Neuronal stem cell (in vitro differentiated cells): ENCODE data around the gene PLCH1.

Experiments
- DNase-seq: peaks from one replicate; pipeline ENCODE4 v3.0.0-alpha.2; 2013; ENCODE audit warnings: low spot score
- H2AFZ ChIP-seq: one replicate; pipeline ENCODE4 v1.6.1; 2013; ENCODE audit warnings: mild to moderate bottlenecking, low read length, inconsistent platforms
- H2AK5ac ChIP-seq: 2 replicates; pipeline ENCODE4 v1.6.1; 2013; ENCODE audit warnings: low read depth, mild to moderate bottlenecking, inconsistent platforms, low read length, moderate library complexity, mixed read lengths
- H2BK120ac ChIP-seq: 2 replicates; pipeline ENCODE4 v1.6.1; 2013; ENCODE audit warnings: low read depth, mild to moderate bottlenecking, inconsistent platforms, low read length, moderate library complexity, mixed read lengths
- H2BK12ac ChIP-seq: one replicate; pipeline ENCODE4 v1.6.1; 2013; ENCODE audit warnings: low read length, inconsistent platforms
- H2BK15ac ChIP-seq: 2 replicates; pipeline ENCODE4 v1.6.1; 2013; ENCODE audit warnings: mild to moderate bottlenecking, low read length, inconsistent platforms, mixed read lengths
- H2BK5ac ChIP-seq: one replicate; pipeline ENCODE4 v1.6.1; 2013; ENCODE audit warnings: inconsistent platforms, mild to moderate bottlenecking, low read length, moderate library complexity
- H3K14ac ChIP-seq: one replicate; pipeline ENCODE4 v1.6.1; 2013; ENCODE audit warnings: low read length, inconsistent platforms
- H3K18ac ChIP-seq: 2 replicates; pipeline ENCODE4 v1.6.1; 2013; ENCODE audit warnings: low read length, inconsistent platforms
- H3K23ac ChIP-seq: 2 replicates; pipeline ENCODE4 v1.6.1; 2013; ENCODE audit warnings: low read depth, mild to moderate bottlenecking, mixed read lengths, low read length, inconsistent platforms; ENCODE audit not compliant: poor library complexity
- H3K27ac ChIP-seq: replicated peaks from 3 replicates; pipeline ENCODE4 v1.5.1; 2013; ENCODE audit warnings: low read length, inconsistent platforms
- H3K27me3 ChIP-seq, 3 experiments: 2 replicates each; pipeline ENCODE4 v1.6.1; 2013; ENCODE audit warnings: low read length in 3 of 3, mild to moderate bottlenecking in 2 of 3, inconsistent platforms in 1 of 3, low read depth in 1 of 3, mixed read lengths in 1 of 3, moderate library complexity in 1 of 3; ENCODE audit not compliant: control insufficient read depth in 3 of 3, insufficient read depth in 3 of 3
- H3K36me3 ChIP-seq, 2 donors: replicated peaks in 1 of 2; 2 replicates each; pipeline ENCODE4 v1.6.1; 2013; ENCODE audit warnings: low read length in 2 of 2; ENCODE audit not compliant: control insufficient read depth in 2 of 2, insufficient read depth in 2 of 2
- H3K4ac ChIP-seq: 2 replicates; pipeline ENCODE4 v1.6.1; 2013; ENCODE audit warnings: inconsistent platforms, mild to moderate bottlenecking, low read length, moderate library complexity
- H3K4me1 ChIP-seq, 2 donors: 1 replicate in 1 of 2; 2 replicates in 1 of 2; pipeline ENCODE4 v1.6.1; 2013; ENCODE audit warnings: low read length in 2 of 2, low read depth in 1 of 2; ENCODE audit not compliant: control insufficient read depth in 2 of 2, insufficient read depth in 1 of 2
- H3K4me2 ChIP-seq: one replicate; pipeline ENCODE4 v1.6.1; 2013; ENCODE audit warnings: mild to moderate bottlenecking, low read length, inconsistent platforms; ENCODE audit not compliant: insufficient read depth, poor library complexity, severe bottlenecking
- H3K4me3 ChIP-seq, 2 donors: 2 replicates each; pipeline ENCODE4 v1.5.1; 2013; ENCODE audit warnings: low read length in 2 of 2, mild to moderate bottlenecking in 2 of 2, inconsistent platforms in 1 of 2, moderate library complexity in 1 of 2
- H3K79me1 ChIP-seq: one replicate; pipeline ENCODE4 v1.6.1; 2013; ENCODE audit warnings: low read depth, mild to moderate bottlenecking, inconsistent platforms, low read length, moderate library complexity
- H3K9ac ChIP-seq: one replicate; pipeline ENCODE4 v1.6.1; 2013; ENCODE audit warnings: mild to moderate bottlenecking, low read depth, low read length, inconsistent platforms; ENCODE audit not compliant: poor library complexity
- H3K9me3 ChIP-seq, 2 donors: replicated peaks in 1 of 2; 2 replicates each; pipeline versions ENCODE3 to v1.6.1; 2013; ENCODE audit warnings: low read length in 2 of 2, mild to moderate bottlenecking in 2 of 2, inconsistent platforms in 1 of 2, low read depth in 1 of 2, mixed read lengths in 1 of 2, moderate library complexity in 1 of 2; ENCODE audit not compliant: control insufficient read depth in 2 of 2, insufficient read depth in 1 of 2
- H4K8ac ChIP-seq: one replicate; pipeline ENCODE4 v1.6.1; 2013; ENCODE audit warnings: low read depth, mild to moderate bottlenecking, inconsistent platforms, low read length, moderate library complexity
- H4K91ac ChIP-seq: one replicate; pipeline ENCODE4 v1.6.1; 2013; ENCODE audit warnings: low read length, low read depth, mild to moderate bottlenecking, inconsistent platforms; ENCODE audit not compliant: poor library complexity
- WGBS, 2 donors: extraction: QIAGEN DNeasy Blood & Tissue Kit; methylation state at CpG; one replicate each; pipeline ENCODE4 v1.1.7; 2013; ENCODE audit warnings: missing lambda C conversion rate in 2 of 2, mixed read lengths in 1 of 2; ENCODE audit not compliant: insufficient read length in 2 of 2, insufficient replicate concordance in 1 of 2; ENCODE audit errors: extremely low coverage in 2 of 2; 5-methylcytosine and 5-hydroxymethylcytosine counted together

Gene PLCH1

DNA sequence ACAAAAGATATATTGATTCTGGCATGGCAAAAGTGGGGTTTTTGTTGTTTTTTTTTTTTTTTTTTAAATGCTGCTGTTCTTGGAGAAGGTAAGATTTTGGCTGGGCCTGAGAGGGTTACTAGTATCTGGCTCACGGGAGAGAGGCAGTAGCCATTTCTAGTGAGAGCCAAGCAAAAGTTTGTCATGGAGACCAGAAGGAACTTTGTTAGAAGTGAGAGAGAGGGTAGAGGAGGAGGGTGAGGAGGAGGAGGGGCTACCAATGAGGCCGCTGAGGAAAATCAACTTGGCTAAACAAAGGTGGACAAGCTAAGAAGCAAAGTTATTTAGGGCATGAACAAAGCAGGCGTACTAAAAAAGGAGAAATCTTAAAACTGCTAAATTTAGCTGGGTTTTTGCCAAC lies 402.5 kb downstream of the PLCH1 start:
- peak; percentile 18 for DNase-seq
- no peak overlapping the region for H3K14ac ChIP-seq
- H2AK5ac ChIP-seq = no peak overlapping the region
- no peak overlapping the region for H4K91ac ChIP-seq
- no peaks in the 10 kb centered on the region for H3K9me3 ChIP-seq
- H3K4me2 ChIP-seq = no peak overlapping the region
- no CpG with 5 or more reads among the region's 3 CpGs for WGBS, 2 donors
- no peak overlapping the region for H2BK15ac ChIP-seq
- H2BK5ac ChIP-seq = no peak overlapping the region
- H2BK12ac ChIP-seq = no peak overlapping the region
- no peak overlapping the region for H3K4ac ChIP-seq
- no peak overlapping the region for H3K23ac ChIP-seq
- no peak overlapping the region for H4K8ac ChIP-seq
- H3K79me1 ChIP-seq = no peaks in the 10 kb centered on the region
- peak overlapping the region; percentile 75 for H2AFZ ChIP-seq
- no peak overlapping the region for H2BK120ac ChIP-seq
- no peak overlapping the region for H3K4me3 ChIP-seq
- H3K27me3 ChIP-seq = no peaks in the 10 kb centered on the region
- H3K18ac ChIP-seq = no peak overlapping the region
- H3K27ac ChIP-seq = no peak overlapping the region
- H3K9ac ChIP-seq = no peak overlapping the region
- H3K36me3 ChIP-seq = no peaks in the 10 kb centered on the region
- H3K4me1 ChIP-seq = peaks cover 3 to 11% of the 10 kb centered on the region in 2 donors

GRCh38 chr3:155339052-155339451 lies 405.8 kb downstream of the PLCH1 start:
- Histone ChIP-seq H3K4ac (no peak overlapping the region), H2BK120ac (no peak overlapping the region), H3K14ac (no peak overlapping the region), H3K23ac (no peak overlapping the region), H2AK5ac (no peak overlapping the region), H3K27me3 (no peaks in the 10 kb centered on the region), H2BK12ac (no peak overlapping the region), H2BK5ac (no peak overlapping the region), H4K8ac (no peak overlapping the region), H3K9ac (no peak overlapping the region), H3K36me3 (no peaks in the 10 kb centered on the region), H3K18ac (no peak overlapping the region), H3K9me3 (no peaks in the 10 kb centered on the region), H3K79me1 (no peaks in the 10 kb centered on the region), H4K91ac (no peak overlapping the region), H3K4me1 (peaks cover 3 to 11% of the 10 kb centered on the region in 2 donors), H2AFZ (no peak overlapping the region), H3K27ac (no peak overlapping the region), H3K4me2 (no peak overlapping the region), H2BK15ac (no peak overlapping the region), H3K4me3 (no peak overlapping the region)
- no peak for DNase-seq

DNA sequence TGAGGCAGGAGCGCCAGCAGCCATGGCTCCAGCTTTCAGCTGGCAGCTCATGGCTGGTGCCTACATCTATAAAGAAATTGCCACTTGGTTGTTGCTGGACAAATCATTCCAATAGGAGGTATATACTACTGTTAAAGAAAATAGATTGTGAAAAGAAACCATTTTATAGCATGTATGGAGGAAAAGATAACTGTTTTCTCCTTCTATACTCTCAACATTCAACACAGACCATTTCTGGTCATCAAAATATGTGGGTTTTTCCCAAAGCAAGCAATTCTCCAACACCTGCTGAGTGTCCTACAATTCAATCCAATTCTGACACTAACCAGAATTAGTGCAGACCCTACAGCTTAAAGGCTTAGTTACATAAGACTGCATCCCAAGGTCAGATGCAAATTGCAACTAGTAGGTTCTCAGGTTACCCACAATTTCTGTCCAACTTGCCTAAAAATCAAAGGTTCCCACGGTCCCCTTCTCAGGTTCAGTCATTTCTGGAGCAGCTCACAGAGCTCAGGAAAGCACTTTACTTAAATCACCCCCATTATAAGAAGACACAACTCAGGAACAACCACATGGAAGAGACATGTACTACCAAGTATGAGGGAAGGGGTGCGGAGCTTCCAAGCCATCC lies 409.0 kb downstream of the PLCH1 start:
- H3K9ac ChIP-seq = no peak overlapping the region
- no peak overlapping the region for H2BK5ac ChIP-seq
- no peak overlapping the region for H4K91ac ChIP-seq
- no peak overlapping the region for H4K8ac ChIP-seq
- no peak overlapping the region for H2BK12ac ChIP-seq
- no peak overlapping the region for H3K4me3 ChIP-seq
- no peaks in the 10 kb centered on the region for H3K79me1 ChIP-seq
- WGBS, 2 donors = no CpG with 5 or more reads among the region's 3 CpGs
- no peak overlapping the region for H3K18ac ChIP-seq
- H2BK15ac ChIP-seq = no peak overlapping the region
- no peak overlapping the region for H2BK120ac ChIP-seq
- H3K27me3 ChIP-seq = no peaks in the 10 kb centered on the region
- H2AFZ ChIP-seq = no peak overlapping the region
- no peak overlapping the region for H3K4me2 ChIP-seq
- DNase-seq = no peak
- no peak overlapping the region for H3K14ac ChIP-seq
- no peaks in the 10 kb centered on the region for H3K36me3 ChIP-seq
- no peak overlapping the region for H3K4ac ChIP-seq
- H2AK5ac ChIP-seq = no peak overlapping the region
- no peaks in the 10 kb centered on the region for H3K4me1 ChIP-seq
- H3K23ac ChIP-seq = no peak overlapping the region
- H3K27ac ChIP-seq = no peak overlapping the region
- no peaks in the 10 kb centered on the region for H3K9me3 ChIP-seq

GRCh38 chr3:155334914-155335723 lies 409.8 kb downstream of the PLCH1 start:
- Histone ChIP-seq H3K9me3 (no peaks in the 10 kb centered on the region), H3K27ac (no peak overlapping the region), H3K14ac (no peak overlapping the region), H3K4me1 (no peaks in the 10 kb centered on the region), H2BK120ac (no peak overlapping the region), H3K79me1 (no peaks in the 10 kb centered on the region), H3K23ac (no peak overlapping the region), H2AK5ac (no peak overlapping the region), H2AFZ (no peak overlapping the region), H3K36me3 (no peaks in the 10 kb centered on the region), H4K8ac (no peak overlapping the region), H2BK15ac (no peak overlapping the region), H3K4me2 (no peak overlapping the region), H3K4me3 (no peak overlapping the region), H3K4ac (no peak overlapping the region), H3K9ac (no peak overlapping the region), H3K27me3 (no peaks in the 10 kb centered on the region), H2BK12ac (no peak overlapping the region), H3K18ac (no peak overlapping the region), H2BK5ac (no peak overlapping the region), H4K91ac (no peak overlapping the region)
- DNase-seq = no peak
- no CpG with 5 or more reads among the region's 6 CpGs for WGBS, 2 donors
